HEK293T (cell line): ENCODE data around the gene SCGN.

Experiments
- CTCF ChIA-PET: fragments of 350-600 bp; formaldehyde crosslinking; extraction: SDS; loops from one replicate; lab custom pipeline; 2021; ENCODE audit warnings: antibody characterized with exemption, inconsistent platforms; lab: Yijun Ruan, JAX
- POLR2A ChIA-PET: fragments of 350-600 bp; formaldehyde crosslinking; extraction: SDS; loops from one replicate; lab custom pipeline; 2020; ENCODE audit warnings: antibody characterized with exemption, inconsistent platforms; lab: Yijun Ruan, JAX
- DNase-seq: peaks from one replicate; pipeline ENCODE4 v3.0.0; 2012; ENCODE audit warnings: mixed read lengths; ENCODE audit errors: extremely low spot score
- ARNT ChIP-seq: fragments of 450-650 bp; IDR thresholded peaks from 2 replicates; pipeline ENCODE4 v1.6.1; 2017; ENCODE audit warnings: mild to moderate bottlenecking
- BHLHE40 ChIP-seq: fragments of 450-650 bp; IDR thresholded peaks from 2 replicates; pipeline ENCODE4 v1.6.1; 2016; ENCODE audit warnings: mild to moderate bottlenecking, moderate library complexity, borderline replicate concordance
- CTBP1 ChIP-seq: fragments of 450-650 bp; IDR thresholded peaks from 2 replicates; pipeline ENCODE4 v1.6.1; 2016; ENCODE audit warnings: borderline replicate concordance
- ELF4 ChIP-seq: fragments of 450-650 bp; IDR thresholded peaks from 2 replicates; pipeline ENCODE4 v1.6.1; 2017; ENCODE audit warnings: antibody characterized with exemption
- FOXA1 ChIP-seq: fragments of 450-650 bp; IDR thresholded peaks from 2 replicates; pipeline ENCODE4 v1.6.1; 2016; ENCODE audit warnings: mild to moderate bottlenecking
- FOXK2 ChIP-seq: fragments of 450-650 bp; IDR thresholded peaks from 2 replicates; pipeline ENCODE4 v1.6.1; 2016; ENCODE audit warnings: mild to moderate bottlenecking
- FOXM1 ChIP-seq: fragments of 450-650 bp; IDR thresholded peaks from 2 replicates; pipeline ENCODE4 v1.6.1; 2017; ENCODE audit warnings: mild to moderate bottlenecking, borderline replicate concordance
- HDGF ChIP-seq: fragments of 450-650 bp; IDR thresholded peaks from 2 replicates; pipeline ENCODE4 v1.6.1; 2017; ENCODE audit warnings: antibody characterized with exemption, borderline replicate concordance
- L3MBTL2 ChIP-seq: fragments of 450-650 bp; conservative IDR thresholded peaks from 2 replicates; pipeline ENCODE4 v1.6.1; 2016; ENCODE audit warnings: mild to moderate bottlenecking
- LEF1 ChIP-seq: fragments of 450-650 bp; IDR thresholded peaks from 2 replicates; pipeline ENCODE4 v1.6.1; 2017; ENCODE audit warnings: mild to moderate bottlenecking, borderline replicate concordance
- NFRKB ChIP-seq: fragments of 450-650 bp; IDR thresholded peaks from 2 replicates; pipeline ENCODE4 v1.6.1; 2016; ENCODE audit warnings: mild to moderate bottlenecking, moderate library complexity
- PKNOX1 ChIP-seq: fragments of 450-650 bp; IDR thresholded peaks from 2 replicates; pipeline ENCODE4 v1.6.1; 2016
- SP1 ChIP-seq: fragments of 450-650 bp; IDR thresholded peaks from 2 replicates; pipeline ENCODE4 v1.6.1; 2017
- SUZ12 ChIP-seq: fragments of 450-650 bp; IDR thresholded peaks from 2 replicates; pipeline ENCODE4 v1.6.1; 2016; ENCODE audit warnings: mild to moderate bottlenecking
- TARDBP ChIP-seq: fragments of 450-650 bp; IDR thresholded peaks from 2 replicates; pipeline ENCODE4 v1.6.1; 2016
- ZNF384 ChIP-seq: fragments of 450-650 bp; IDR thresholded peaks from 2 replicates; pipeline ENCODE4 v1.6.1; 2016

Gene SCGN

GRCh38 chr6:25749837-25750236 lies 97.8 kb downstream of the SCGN start:
- ChIA-PET CTCF (no interaction called here), POLR2A (no interaction called here)
- TF ChIP-seq L3MBTL2 (no peak), SUZ12 (no peak), ZNF384 (no peak), FOXA1 (no peak), TARDBP (no peak), CTBP1 (no peak), HDGF (no peak), ARNT (no peak), PKNOX1 (no peak), NFRKB (no peak), FOXM1 (no peak), SP1 (no peak), LEF1 (no peak), BHLHE40 (no peak)
- no peak for DNase-seq

- no peak for DNase-seq
- no peak for TF ChIP-seq NFRKB
- TF ChIP-seq L3MBTL2, result no peak
- TF ChIP-seq ELF4, result no peak
- no peak for TF ChIP-seq CTBP1
- TF ChIP-seq TARDBP, result no peak
- no peak for TF ChIP-seq FOXK2
- no peak for TF ChIP-seq HDGF
- TF ChIP-seq FOXA1, result no peak
- no peak for TF ChIP-seq PKNOX1
- TF ChIP-seq ZNF384, result no peak
- no peak for TF ChIP-seq FOXM1
- TF ChIP-seq SP1, result no peak
- TF ChIP-seq LEF1, result no peak
- no peak for TF ChIP-seq BHLHE40
- TF ChIP-seq ARNT, result no peak
- no peak for TF ChIP-seq SUZ12
- ChIA-PET CTCF (interaction anchor here (0.5 kb wide), 1 partner anchor 703 kb away, joined by 3 read pairs; no protein-coding TSS in a partner anchor), POLR2A (no interaction called here)
Measured at GRCh38 chr6:25750906-25751305, 98.9 kb downstream of the SCGN start.
